AG04449 (cell line): ENCODE measurements around the gene MYCBPAP.
"Not testable (repeated sequence)": the region's sequence is repeated elsewhere in the genome, so short reads cannot be mapped to it uniquely, and the experiment has no call there.

Experiments
- CTCF ChIA-PET: fragments of 350-600 bp; formaldehyde crosslinking; extraction: SDS; loops from one replicate; lab custom pipeline; 2021; ENCODE audit warnings: antibody characterized with exemption; lab: Yijun Ruan, JAX
- POLR2A ChIA-PET: fragments of 400-600, 350-600 bp; formaldehyde crosslinking; extraction: SDS; loops from one replicate; lab custom pipeline; 2020; ENCODE audit warnings: antibody characterized with exemption, inconsistent platforms; lab: Yijun Ruan, JAX
- DNase-seq: peaks from one replicate; pipeline ENCODE4 v3.0.0-alpha.2; 2010; ENCODE audit warnings: low read depth, low spot score
- H3K4me3 ChIP-seq: 2 replicates; pipeline ENCODE4 v1.5.1; 2011; ENCODE audit warnings: low read depth, mild to moderate bottlenecking, control low read depth, low read length
- TF ChIP-seq, protein P1 (sequence below): IDR thresholded peaks from one replicate; pipeline ENCODE4 v1.5.1; 2011; ENCODE audit warnings: mild to moderate bottlenecking, moderate library complexity, low read length, control low read depth, inconsistent platforms; ENCODE audit not compliant: insufficient read depth; ENCODE audit errors: missing control alignments

The MYCBPAP gene

DNA sequence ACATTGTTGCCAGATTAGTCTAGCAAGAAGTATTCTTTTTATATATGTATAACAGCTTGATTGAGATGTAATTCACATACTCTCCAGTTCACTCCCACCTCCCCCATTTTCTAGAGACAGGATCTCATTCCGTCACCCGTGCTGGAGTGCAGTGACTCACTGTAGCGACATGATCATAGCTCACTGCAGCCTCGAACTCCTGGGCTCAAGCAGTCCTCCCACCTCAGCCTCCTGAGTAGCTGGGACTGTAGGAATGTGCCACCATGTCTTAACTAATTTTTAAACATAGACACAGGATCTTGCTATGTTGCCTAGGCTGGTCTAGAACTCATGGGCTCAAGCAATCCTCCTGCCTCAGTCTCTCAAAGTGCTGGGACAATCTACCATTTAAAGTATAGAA is 32.9 kb upstream of the MYCBPAP start:
- CTCF ChIA-PET = interaction anchor here (0.9 to 1.5 kb wide), 4 partner anchors 12 to 78 kb away, joined by 3 to 7 read pairs (median 3); partner anchors contain the start of gene LRRC59

GRCh38 chr17:50475775-50476544 is 32.3 kb upstream of the MYCBPAP start:
- H3K4me3 ChIP-seq, POLR2A ChIA-PET, DNase-seq: not testable (repeated sequence)
- CTCF ChIA-PET = interaction anchor here (1.1 to 3.7 kb wide), 9 partner anchors 8 to 218 kb away, joined by 3 to 38 read pairs (median 4); partner anchors contain the start of gene LRRC59

More for the DNA sequence above, 32.9 kb upstream of the MYCBPAP start:
- POLR2A ChIA-PET = no interaction called here
- no peak overlapping the region for H3K4me3 ChIP-seq
- DNase-seq = no peak
- TF ChIP-seq, protein P1, sequence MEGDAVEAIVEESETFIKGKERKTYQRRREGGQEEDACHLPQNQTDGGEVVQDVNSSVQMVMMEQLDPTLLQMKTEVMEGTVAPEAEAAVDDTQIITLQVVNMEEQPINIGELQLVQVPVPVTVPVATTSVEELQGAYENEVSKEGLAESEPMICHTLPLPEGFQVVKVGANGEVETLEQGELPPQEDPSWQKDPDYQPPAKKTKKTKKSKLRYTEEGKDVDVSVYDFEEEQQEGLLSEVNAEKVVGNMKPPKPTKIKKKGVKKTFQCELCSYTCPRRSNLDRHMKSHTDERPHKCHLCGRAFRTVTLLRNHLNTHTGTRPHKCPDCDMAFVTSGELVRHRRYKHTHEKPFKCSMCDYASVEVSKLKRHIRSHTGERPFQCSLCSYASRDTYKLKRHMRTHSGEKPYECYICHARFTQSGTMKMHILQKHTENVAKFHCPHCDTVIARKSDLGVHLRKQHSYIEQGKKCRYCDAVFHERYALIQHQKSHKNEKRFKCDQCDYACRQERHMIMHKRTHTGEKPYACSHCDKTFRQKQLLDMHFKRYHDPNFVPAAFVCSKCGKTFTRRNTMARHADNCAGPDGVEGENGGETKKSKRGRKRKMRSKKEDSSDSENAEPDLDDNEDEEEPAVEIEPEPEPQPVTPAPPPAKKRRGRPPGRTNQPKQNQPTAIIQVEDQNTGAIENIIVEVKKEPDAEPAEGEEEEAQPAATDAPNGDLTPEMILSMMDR = no peak

GRCh38 chr17:50476545-50477315 is 31.5 kb upstream of the MYCBPAP start:
- DNase-seq = no peak
- no peak overlapping the region for H3K4me3 ChIP-seq
- POLR2A ChIA-PET = no interaction called here
- CTCF ChIA-PET = interaction anchor here (1.1 to 3.7 kb wide), 7 partner anchors 9 to 218 kb away, joined by 3 to 38 read pairs (median 4); partner anchors contain the start of gene LRRC59
- TF ChIP-seq, protein P1 = no peak

DNA sequence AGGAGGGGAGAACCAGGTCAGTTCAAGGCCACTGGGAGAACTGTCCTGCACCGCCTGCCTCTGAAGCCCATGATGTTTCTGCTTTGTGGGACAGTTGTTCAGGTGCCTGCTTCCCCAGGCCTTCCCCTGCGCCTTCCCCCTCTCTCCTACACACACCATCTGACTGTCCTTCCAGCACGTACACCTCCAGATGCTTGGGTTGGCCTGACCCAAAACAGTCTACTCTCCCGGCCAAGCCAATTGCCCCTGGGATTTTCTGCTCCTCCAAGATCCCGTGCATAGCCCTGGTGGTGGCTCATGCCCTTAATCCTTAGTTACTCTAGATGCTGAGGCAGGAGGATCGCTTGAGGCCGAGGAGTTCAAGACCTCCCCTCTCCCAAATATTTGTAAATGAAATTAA is 30.3 kb upstream of the MYCBPAP start:
- TF ChIP-seq, protein P1 = no peak
- POLR2A ChIA-PET = no interaction called here

DNA sequence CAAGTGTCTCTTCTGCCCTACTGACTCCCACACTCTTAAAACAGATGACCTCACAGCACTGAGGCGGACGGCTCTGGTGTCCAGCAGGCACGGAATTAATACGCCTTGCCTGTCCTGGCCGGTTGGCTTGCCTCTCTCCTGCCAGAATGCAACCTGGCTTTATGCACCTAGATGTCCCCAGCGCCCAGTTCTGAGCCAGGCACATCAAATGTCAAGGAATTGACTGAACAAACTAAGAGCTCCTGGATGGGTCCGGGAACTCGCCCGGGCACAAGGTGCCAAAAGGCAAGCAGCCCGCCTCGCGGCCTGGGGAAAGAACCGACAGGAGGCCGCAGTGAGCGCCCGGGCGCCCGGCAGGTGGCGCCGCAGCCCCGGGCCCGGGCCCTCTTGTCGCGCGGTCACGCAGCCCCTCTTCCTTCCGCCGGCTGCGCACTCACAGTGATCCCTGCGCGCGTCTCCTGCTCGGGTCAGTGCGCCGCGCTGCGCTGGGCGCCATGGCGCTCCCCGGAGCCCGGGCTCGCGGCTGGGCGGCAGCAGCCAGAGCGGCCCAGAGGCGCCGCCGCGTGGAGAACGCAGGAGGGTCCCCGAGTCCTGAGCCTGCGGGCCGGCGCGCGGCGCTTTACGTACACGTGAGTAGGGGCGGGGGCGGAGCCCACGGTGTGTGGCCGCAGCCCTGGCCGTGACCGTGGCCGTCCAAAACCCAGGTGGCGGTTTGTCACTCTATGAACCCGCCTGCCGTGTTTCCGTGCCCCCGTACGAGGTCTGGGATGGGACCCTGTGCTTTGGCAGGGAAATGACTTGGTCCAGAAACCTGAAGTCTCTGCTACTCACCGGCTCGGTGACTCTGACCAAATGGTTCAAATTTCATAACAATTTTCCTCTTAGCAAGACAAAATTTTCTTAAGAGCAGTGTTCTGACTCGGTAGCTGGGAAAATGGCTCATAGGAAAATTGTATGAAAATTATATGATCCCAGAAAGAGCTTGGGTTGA is 29.6 kb upstream of the MYCBPAP start, which contains the start of gene RSAD1:
RSAD1 (plus strand) TSS at position 470 of the 991 bp plus-strand sequence; CDS start at position 495, 25 bp downstream.
- ChIA-PET CTCF (interaction anchor here (0.6 to 3.7 kb wide), 51 partner anchors 9 to 311 kb away, joined by 3 to 39 read pairs (median 3); partner anchors contain the start of genes EPN3, LRRC59 and SPATA20), POLR2A (interaction anchor here (1.4 kb wide), 1 partner anchor 63 kb away, joined by 3 read pairs; no protein-coding TSS in a partner anchor)
- TF ChIP-seq, protein P1 = peak; percentile 64
- peak within 1 kb of the TSS; percentile 81 for H3K4me3 ChIP-seq
- DNase-seq = peak; percentile 26

More for the DNA sequence above, 30.3 kb upstream of the MYCBPAP start:
- H3K4me3 ChIP-seq = peak overlapping the region; percentile 81
- CTCF ChIA-PET = interaction anchor here (0.6 to 3.7 kb wide), 24 partner anchors 9 to 149 kb away, joined by 3 to 39 read pairs (median 5); partner anchors contain the start of gene LRRC59
- DNase-seq = no peak
